Right lobe of liver (tissue), 6 donors: Measurements from ENCODE around the gene OTP. TPM values are rescaled to one million over a fixed set of nuclear protein-coding genes. Genes with fewer than 3 reads are reported as not detected.

Experiments used
- ATAC-seq, 4 donors: fragments of 200-7000 bp; cut with Tn5 transposase; one replicate each; pipeline ENCODE4 v1.9.1; 2020; ENCODE audit warnings: mild to moderate bottlenecking in 4 of 4, moderate library complexity in 4 of 4
- DNase-seq, 3 donors: peaks; one replicate each; pipeline ENCODE4 v3.0.0-alpha.2; 2020
- H3K27ac ChIP-seq, 3 donors: fragments of 200-600 bp; one replicate each; pipeline ENCODE4 v1.8.0; 2022
- H3K27me3 ChIP-seq, 2 donors: fragments of 200-600 bp; one replicate each; pipeline ENCODE4 v1.8.0; 2022
- H3K36me3 ChIP-seq, 4 donors: fragments of 200-600 bp; sonication (generic) in 1 of 4; one replicate each; pipeline versions ENCODE4 v1.5.1 to v1.8.0; 2017 to 2022; ENCODE audit warnings: control low read depth in 1 of 4
- H3K4me1 ChIP-seq, 4 donors: fragments of 200-600 bp; sonication (generic) in 1 of 4; one replicate each; pipeline versions ENCODE4 v1.5.1 to v1.8.0; 2017 to 2022; ENCODE audit warnings: control low read depth in 1 of 4
- H3K4me3 ChIP-seq, 3 donors: fragments of 200-600 bp; one replicate each; pipeline ENCODE4 v1.8.0; 2022
- H3K9me3 ChIP-seq, 4 donors: fragments of 200-600 bp; sonication (generic) in 1 of 4; one replicate each; pipeline versions ENCODE4 v1.5.1 to v1.8.0; 2017 to 2022; ENCODE audit warnings: control low read depth in 1 of 4
- POLR2A ChIP-seq: fragments of 450-650 bp; IDR thresholded peaks from one replicate; pipeline ENCODE4 v1.6.1; 2017; ENCODE audit warnings: antibody characterized with exemption, mild to moderate bottlenecking
- WGBS: methylation state at CpG from one replicate; pipeline ENCODE4 v1.1.6; 2018; ENCODE audit warnings: low coverage, low lambda C conversion rate; ENCODE audit not compliant: insufficient coverage; ENCODE audit errors: missing lambda C conversion rate; 5-methylcytosine and 5-hydroxymethylcytosine counted together
- intact Hi-C, 2 donors: fragments of 100-400 bp; cut with DNase I; formaldehyde crosslinking; loops; one replicate each; pipeline versions ENCODE4 v1.11.2 to v1.14.1; 2022
- total RNA-seq, 6 experiments: library from RNA; depleted of rRNA in 2 of 6; stranded (reverse); fragments of >200 nt in 2 of 6; fragmentation: NEBNext Ultra II Directional in 3 of 6; extraction: Animal tissue kit (Norgen Biotek cat#: 25700) in 3 of 6; gene quantifications; one replicate each; pipeline versions ENCODE4 v1.1.0 to v1.2.4, GENCODE V29; 2016 to 2023
- TF ChIP-seq, protein P1 (sequence below), 4 donors: fragments of 200-600 bp in 3 of 4; fragments of 450-650 bp in 1 of 4; IDR thresholded peaks; one replicate each; pipeline versions ENCODE4 v1.5.1 to v1.8.0; 2016 to 2022; ENCODE audit warnings: antibody characterized with exemption in 4 of 4, mild to moderate bottlenecking in 2 of 4
- donor health status: DM: no; HTN: yes; CAD: no.
- donor health status: DM: no; HTN: no; CAD: no.
- donor health status: DM: no; HTN: no; CAD: no.
- donor health status: DM: no; HTN: yes; CAD: no.
- donor health status: DM: no; HTN: yes; CAD: no.

Gene OTP
- total RNA-seq, 6 experiments from 2014 or later, result not detected

DNA sequence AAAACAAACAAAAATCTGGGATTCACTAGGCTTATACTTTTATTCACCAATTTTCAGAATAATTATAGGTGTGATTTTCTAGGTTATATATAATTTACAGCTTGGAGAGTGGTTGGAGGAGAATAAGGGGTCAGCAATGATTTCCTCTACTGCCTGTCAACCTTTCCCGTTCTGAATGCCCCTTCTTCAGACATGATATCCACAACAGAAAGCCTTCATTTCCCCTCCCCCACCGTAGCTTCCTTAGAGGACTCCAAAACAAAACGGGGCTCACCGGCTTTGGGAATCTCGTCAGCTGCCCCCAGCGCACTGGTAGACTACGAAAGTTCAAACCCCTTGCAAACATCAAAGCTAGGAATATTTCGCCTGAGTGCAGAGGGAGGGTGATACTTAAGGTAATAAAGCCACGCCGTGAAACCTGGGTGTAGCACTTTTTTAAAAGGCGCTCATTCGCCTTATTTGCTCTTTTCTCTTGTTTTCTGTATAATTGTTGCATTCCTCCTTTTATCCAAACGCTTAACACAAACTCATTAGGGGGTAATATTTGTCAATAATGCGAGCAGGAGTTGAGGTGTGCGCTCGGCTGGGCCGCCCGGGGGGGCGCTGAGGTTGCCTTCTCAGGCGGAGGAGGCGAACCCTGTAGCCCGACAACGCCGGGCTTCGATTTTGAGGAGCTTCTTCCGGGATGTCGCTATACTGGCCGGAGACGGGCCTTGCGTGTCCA, 2.4 kb downstream of the OTP start:
- H3K36me3 ChIP-seq, result no peaks in the 10 kb centered on the region
- H3K27ac ChIP-seq, result no peak overlapping the region
- intact Hi-C loops, result no loop called here
- no peak overlapping the region for H3K4me3 ChIP-seq
- no peaks in the 10 kb centered on the region for H3K9me3 ChIP-seq
- no peak for TF ChIP-seq POLR2A
- TF ChIP-seq, protein P1, sequence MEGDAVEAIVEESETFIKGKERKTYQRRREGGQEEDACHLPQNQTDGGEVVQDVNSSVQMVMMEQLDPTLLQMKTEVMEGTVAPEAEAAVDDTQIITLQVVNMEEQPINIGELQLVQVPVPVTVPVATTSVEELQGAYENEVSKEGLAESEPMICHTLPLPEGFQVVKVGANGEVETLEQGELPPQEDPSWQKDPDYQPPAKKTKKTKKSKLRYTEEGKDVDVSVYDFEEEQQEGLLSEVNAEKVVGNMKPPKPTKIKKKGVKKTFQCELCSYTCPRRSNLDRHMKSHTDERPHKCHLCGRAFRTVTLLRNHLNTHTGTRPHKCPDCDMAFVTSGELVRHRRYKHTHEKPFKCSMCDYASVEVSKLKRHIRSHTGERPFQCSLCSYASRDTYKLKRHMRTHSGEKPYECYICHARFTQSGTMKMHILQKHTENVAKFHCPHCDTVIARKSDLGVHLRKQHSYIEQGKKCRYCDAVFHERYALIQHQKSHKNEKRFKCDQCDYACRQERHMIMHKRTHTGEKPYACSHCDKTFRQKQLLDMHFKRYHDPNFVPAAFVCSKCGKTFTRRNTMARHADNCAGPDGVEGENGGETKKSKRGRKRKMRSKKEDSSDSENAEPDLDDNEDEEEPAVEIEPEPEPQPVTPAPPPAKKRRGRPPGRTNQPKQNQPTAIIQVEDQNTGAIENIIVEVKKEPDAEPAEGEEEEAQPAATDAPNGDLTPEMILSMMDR (IDR thresholded peaks at IDR 0.05), result no peak
- ATAC-seq (no peak), DNase-seq (no peak)
- H3K4me1 ChIP-seq, result peaks cover 0 to 5% (median 0%) of the 10 kb centered on the region in 4 donors
- H3K27me3 ChIP-seq, result peaks cover 27 to 85% of the 10 kb centered on the region in 2 donors
- WGBS, result 12% methylated on average over 19 of the region's 30 CpGs

DNA sequence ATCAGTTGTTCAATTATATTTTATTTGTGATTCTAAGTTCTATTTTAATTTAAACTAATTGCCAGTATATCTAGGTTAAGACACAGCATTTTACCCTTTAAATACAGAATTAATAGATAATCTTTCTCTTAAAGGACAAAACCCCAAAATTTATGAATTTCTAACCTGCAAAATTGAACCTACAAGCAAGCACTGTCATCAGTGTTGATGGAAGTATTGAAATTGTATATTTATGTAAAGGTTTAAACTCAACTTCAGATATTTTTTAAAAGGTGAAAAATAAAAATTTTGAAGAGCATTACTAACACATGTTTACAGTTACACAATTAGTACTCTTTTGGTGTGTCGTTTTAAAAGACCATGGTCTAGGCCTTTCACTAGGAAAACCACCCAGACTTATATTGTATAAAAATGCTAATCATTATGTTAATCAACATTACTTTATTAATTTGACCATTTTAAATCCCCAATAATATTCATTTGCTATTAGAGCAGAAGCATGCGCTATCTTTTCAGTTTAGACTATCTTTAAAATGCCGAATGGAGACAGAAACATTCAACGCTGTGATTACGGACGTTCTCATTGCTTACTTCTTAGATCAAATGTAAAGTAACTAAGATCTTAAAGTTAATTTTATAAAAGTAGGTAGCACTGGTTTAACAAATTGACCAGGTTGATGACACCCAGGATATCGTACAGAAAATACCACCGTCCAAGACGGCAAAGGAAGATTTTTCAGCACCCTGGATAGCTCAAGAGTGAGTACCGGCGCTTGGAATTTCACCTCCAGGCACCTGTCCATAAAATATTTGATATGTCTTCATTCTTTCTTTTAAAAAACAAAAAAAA, 3.2 kb downstream of the OTP start:
- DNase-seq (no peak), ATAC-seq (no peak)
- intact Hi-C loops, result no loop called here
- Histone ChIP-seq H3K9me3 (no peaks in the 10 kb centered on the region), H3K4me3 (no peak overlapping the region), H3K27ac (no peak overlapping the region), H3K4me1 (peaks cover 0 to 13% (median 3%) of the 10 kb centered on the region in 4 donors), H3K27me3 (peaks cover 22 to 81% of the 10 kb centered on the region in 2 donors), H3K36me3 (no peaks in the 10 kb centered on the region)
- no peak for TF ChIP-seq POLR2A
- TF ChIP-seq, protein P1 (IDR thresholded peaks at IDR 0.05), result no peak
- 20% methylated on average over 11 of the region's 11 CpGs for WGBS

DNA sequence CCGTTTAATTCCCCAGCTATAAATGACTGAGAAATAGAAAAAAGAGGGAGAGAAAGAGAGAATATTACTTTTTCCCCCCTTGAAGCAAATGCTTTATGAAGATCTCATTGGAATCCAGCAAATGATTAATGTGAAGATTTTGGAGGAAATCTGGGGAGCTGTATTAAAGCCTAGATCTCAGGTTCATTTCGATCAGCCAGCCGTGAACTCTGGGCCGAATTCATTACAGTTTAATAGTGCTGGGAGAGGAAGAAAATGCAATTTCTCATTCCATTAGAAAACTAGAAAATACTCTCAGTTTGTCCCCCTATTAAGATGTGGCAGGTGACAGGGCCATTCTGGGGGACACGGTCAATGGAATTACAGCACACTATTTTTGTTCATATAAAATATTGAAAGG, 4.8 kb downstream of the OTP start:
- Histone ChIP-seq H3K4me1 (peaks cover 0 to 17% (median 4%) of the 10 kb centered on the region in 4 donors), H3K36me3 (no peaks in the 10 kb centered on the region), H3K9me3 (no peaks in the 10 kb centered on the region), H3K27me3 (peaks cover 17 to 74% of the 10 kb centered on the region in 2 donors), H3K27ac (no peak overlapping the region), H3K4me3 (no peak overlapping the region)
- 17% methylated on average over 5 of the region's 5 CpGs for WGBS
- TF ChIP-seq POLR2A, result no peak
- TF ChIP-seq, protein P1 (IDR thresholded peaks at IDR 0.05), result no peak
- intact Hi-C loops, result no loop called here
- DNase-seq (no peak), ATAC-seq (no peak)

DNA sequence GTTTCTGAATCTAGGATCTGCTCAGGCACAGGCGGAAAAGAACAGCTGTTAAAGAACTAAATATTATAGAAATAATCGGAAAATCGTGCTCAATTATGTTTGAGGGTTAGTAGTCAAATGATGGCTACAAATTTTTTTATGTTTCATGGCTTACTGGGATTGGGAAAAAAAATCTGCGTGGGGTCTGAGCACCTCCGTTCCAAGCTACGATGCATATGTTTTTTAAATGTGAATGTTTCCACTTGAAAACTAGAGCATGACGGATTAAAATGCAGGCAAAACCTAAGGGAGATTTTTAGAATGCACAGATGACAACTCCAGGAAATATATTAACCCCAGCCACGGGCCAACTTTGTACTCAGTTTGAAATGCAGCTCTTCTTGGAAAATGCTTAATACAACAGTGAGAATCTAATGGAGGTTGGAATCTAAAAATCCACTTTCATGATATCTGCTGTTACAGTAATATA, 5.3 kb downstream of the OTP start:
- no peak for TF ChIP-seq POLR2A
- TF ChIP-seq, protein P1 (IDR thresholded peaks at IDR 0.05), result no peak

More for the DNA sequence above, 5.3 kb downstream of the OTP start:
- DNase-seq, result no peak
- intact Hi-C loops, result no loop called here
- H3K9me3 ChIP-seq, result no peaks in the 10 kb centered on the region
- no peak for ATAC-seq
- H3K27ac ChIP-seq, result no peak overlapping the region
- H3K36me3 ChIP-seq, result no peaks in the 10 kb centered on the region
- H3K27me3 ChIP-seq, result peaks cover 19 to 74% of the 10 kb centered on the region in 2 donors
- H3K4me1 ChIP-seq, result peaks cover 0 to 14% (median 4%) of the 10 kb centered on the region in 4 donors
- H3K4me3 ChIP-seq, result no peak overlapping the region
- 10% methylated on average over 8 of the region's 8 CpGs for WGBS
